HL-60 (cell line): ENCODE results near the gene GPR82.

Experiments
- DNase-seq, 2 experiments: peaks; one replicate each; pipeline ENCODE4 v3.0.0-alpha.2; 2010 to 2020; ENCODE audit warnings: low read depth in 1 of 2, low spot score in 1 of 2
- H3K27ac ChIP-seq: fragments of 250-450 bp; sonication (Bioruptor Pico); replicated peaks from 2 replicates; pipeline ENCODE4 v1.5.1; 2020; ENCODE audit warnings: mild to moderate bottlenecking, moderate library complexity
- H3K27me3 ChIP-seq: fragments of 250-450 bp; sonication (Bioruptor Pico); 2 replicates; pipeline ENCODE4 v1.5.1; 2021; ENCODE audit warnings: mild to moderate bottlenecking, moderate library complexity; ENCODE audit not compliant: insufficient read depth, poor library complexity, severe bottlenecking
- H3K4me3 ChIP-seq: replicated peaks from 2 replicates; pipeline ENCODE4 v1.5.1; 2011; ENCODE audit warnings: mild to moderate bottlenecking, control low read depth, low read length; ENCODE audit not compliant: insufficient read depth
- CTCF ChIP-seq: IDR thresholded peaks from one replicate; pipeline ENCODE4 v1.5.1; 2011; ENCODE audit warnings: low read length, control low read depth, inconsistent platforms; ENCODE audit not compliant: insufficient read depth
- GABPA ChIP-seq: IDR thresholded peaks from 2 replicates; pipeline ENCODE4 v1.6.1; 2012; ENCODE audit warnings: low read depth
- POLR2AphosphoS5 ChIP-seq: IDR thresholded peaks from 2 replicates; pipeline ENCODE4 v1.6.1; 2012; ENCODE audit warnings: low read depth
- REST ChIP-seq: IDR thresholded peaks from 2 replicates; pipeline ENCODE4 v1.6.1; 2012; ENCODE audit warnings: low read depth; ENCODE audit not compliant: insufficient replicate concordance
- SPI1 ChIP-seq: IDR thresholded peaks from 2 replicates; pipeline ENCODE4 v1.6.1; 2012; ENCODE audit warnings: low read depth, mild to moderate bottlenecking, borderline replicate concordance

Gene GPR82

GRCh38 chrX:41716222-41716621 is 7.8 kb upstream of the GPR82 start:
- DNase-seq = no peak
- TF ChIP-seq POLR2AphosphoS5 = no peak
- TF ChIP-seq REST = no peak
- TF ChIP-seq GABPA = no peak
- no peak for TF ChIP-seq CTCF
- TF ChIP-seq SPI1 = no peak

GRCh38 chrX:41716767-41717473 is 7.1 kb upstream of the GPR82 start:
- no peak overlapping the region for H3K4me3 ChIP-seq
- H3K27ac ChIP-seq = no peak overlapping the region
- no peaks in the 10 kb centered on the region for H3K27me3 ChIP-seq
- no peak for TF ChIP-seq REST
- TF ChIP-seq POLR2AphosphoS5 = no peak
- no peak for TF ChIP-seq CTCF
- no peak for TF ChIP-seq GABPA
- TF ChIP-seq SPI1 = no peak
- DNase-seq = no peak

More at GRCh38 chrX:41716222-41716621, 7.8 kb upstream of the GPR82 start:
- Histone ChIP-seq H3K27ac (no peak overlapping the region), H3K27me3 (no peaks in the 10 kb centered on the region), H3K4me3 (no peak overlapping the region)

- H3K27ac ChIP-seq = no peak overlapping the region
- H3K27me3 ChIP-seq = no peaks in the 10 kb centered on the region
- no peak for DNase-seq
- TF ChIP-seq POLR2AphosphoS5 (no peak), REST (no peak), GABPA (no peak), CTCF (no peak), SPI1 (no peak)
- no peak overlapping the region for H3K4me3 ChIP-seq
These were observed 5.3 kb upstream of the GPR82 start for GRCh38 chrX:41718481-41719235.
